GM06990 (cell line): ENCODE data around the gene CAMTA1.

Source experiments
- DNase-seq: peaks from one replicate; pipeline ENCODE4 v3.0.0-alpha.2; 2011; ENCODE audit not compliant: insufficient read length; ENCODE audit errors: extremely low read depth
- H3K27me3 ChIP-seq: replicated peaks from 2 replicates; pipeline ENCODE4 v1.6.0; 2011; ENCODE audit warnings: low read length; ENCODE audit not compliant: control insufficient read depth, insufficient read depth
- H3K36me3 ChIP-seq: 2 replicates; pipeline ENCODE4 v1.5.1; 2011; ENCODE audit warnings: low read length; ENCODE audit not compliant: control insufficient read depth, insufficient read depth
- H3K4me3 ChIP-seq: replicated peaks from 2 replicates; pipeline ENCODE4 v1.5.1; 2011; ENCODE audit warnings: low read depth, mild to moderate bottlenecking, control low read depth, low read length
- TF ChIP-seq, protein P1 (sequence below): IDR thresholded peaks from 2 replicates; pipeline ENCODE4 v1.5.1; 2011; ENCODE audit warnings: low read length, control low read depth, mild to moderate bottlenecking, inconsistent platforms; ENCODE audit not compliant: insufficient read depth, poor library complexity, severe bottlenecking

The CAMTA1 gene

DNA sequence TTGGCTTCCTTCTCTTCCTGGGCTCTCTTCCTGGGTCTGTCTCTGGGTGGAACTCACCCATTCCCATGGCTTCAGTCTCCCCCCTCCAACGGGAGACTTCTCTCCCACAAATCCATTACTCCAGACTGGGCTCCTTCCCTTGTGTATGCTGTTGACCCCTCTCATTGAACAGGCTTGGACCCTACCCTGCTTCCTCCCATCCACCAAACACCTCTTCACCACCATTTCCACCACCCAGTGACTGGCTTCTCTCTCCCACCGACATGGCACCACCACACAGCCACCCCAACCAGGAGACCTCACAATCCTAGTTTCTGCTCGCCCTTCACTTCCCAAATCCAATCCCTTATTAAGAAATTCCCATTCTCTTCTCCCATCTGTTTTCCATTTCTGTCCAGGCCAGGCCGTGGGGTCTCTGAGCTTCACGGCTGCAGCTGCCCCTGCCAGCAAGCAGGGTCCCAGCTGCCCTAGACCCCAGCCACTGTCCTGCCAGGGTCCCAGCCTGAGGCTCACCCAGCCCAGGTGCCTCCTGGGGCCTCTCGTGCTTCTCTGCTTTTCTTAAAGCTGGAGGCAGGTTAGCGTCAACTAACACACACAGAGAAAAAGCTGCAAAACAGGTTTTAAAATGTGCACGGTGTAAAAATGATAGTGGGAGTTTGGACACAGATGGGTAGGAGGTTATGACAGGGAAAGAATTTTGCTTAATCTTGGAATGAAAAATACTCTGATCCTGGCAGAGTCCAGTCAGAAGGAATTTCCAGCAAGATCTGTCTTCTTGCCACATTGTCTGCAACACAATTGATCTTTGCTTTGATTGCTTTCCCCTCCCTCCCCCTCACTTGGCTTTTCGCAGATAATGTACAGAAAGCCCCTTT, 602.0 kb downstream of the CAMTA1 start:
- TF ChIP-seq, protein P1, sequence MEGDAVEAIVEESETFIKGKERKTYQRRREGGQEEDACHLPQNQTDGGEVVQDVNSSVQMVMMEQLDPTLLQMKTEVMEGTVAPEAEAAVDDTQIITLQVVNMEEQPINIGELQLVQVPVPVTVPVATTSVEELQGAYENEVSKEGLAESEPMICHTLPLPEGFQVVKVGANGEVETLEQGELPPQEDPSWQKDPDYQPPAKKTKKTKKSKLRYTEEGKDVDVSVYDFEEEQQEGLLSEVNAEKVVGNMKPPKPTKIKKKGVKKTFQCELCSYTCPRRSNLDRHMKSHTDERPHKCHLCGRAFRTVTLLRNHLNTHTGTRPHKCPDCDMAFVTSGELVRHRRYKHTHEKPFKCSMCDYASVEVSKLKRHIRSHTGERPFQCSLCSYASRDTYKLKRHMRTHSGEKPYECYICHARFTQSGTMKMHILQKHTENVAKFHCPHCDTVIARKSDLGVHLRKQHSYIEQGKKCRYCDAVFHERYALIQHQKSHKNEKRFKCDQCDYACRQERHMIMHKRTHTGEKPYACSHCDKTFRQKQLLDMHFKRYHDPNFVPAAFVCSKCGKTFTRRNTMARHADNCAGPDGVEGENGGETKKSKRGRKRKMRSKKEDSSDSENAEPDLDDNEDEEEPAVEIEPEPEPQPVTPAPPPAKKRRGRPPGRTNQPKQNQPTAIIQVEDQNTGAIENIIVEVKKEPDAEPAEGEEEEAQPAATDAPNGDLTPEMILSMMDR, result no peak
- Histone ChIP-seq H3K4me3 (no peak overlapping the region), H3K27me3 (no peaks in the 10 kb centered on the region), H3K36me3 (no peaks in the 10 kb centered on the region)
- DNase-seq, result no peak

DNA sequence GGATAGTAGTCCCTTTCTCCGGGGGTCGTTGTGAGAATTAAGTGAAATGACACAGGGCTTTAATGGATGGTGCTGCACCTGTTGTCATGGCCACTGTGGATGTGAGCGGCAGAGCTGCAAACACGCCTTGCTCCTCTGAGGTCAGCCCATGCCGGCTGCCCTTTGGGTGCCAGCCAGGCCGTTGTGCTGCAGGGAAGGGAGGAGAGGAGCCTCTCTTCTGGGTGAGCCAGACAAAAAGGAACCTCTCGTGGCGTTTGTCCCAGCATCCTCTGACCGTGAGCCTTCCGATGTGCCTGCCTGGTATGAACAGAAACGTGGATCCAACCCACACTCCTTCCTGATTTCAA, 602.9 kb downstream of the CAMTA1 start:
- no peak for DNase-seq
- no peak overlapping the region for H3K4me3 ChIP-seq
- no peaks in the 10 kb centered on the region for H3K27me3 ChIP-seq
- TF ChIP-seq, protein P1, result no peak
- no peaks in the 10 kb centered on the region for H3K36me3 ChIP-seq

DNA sequence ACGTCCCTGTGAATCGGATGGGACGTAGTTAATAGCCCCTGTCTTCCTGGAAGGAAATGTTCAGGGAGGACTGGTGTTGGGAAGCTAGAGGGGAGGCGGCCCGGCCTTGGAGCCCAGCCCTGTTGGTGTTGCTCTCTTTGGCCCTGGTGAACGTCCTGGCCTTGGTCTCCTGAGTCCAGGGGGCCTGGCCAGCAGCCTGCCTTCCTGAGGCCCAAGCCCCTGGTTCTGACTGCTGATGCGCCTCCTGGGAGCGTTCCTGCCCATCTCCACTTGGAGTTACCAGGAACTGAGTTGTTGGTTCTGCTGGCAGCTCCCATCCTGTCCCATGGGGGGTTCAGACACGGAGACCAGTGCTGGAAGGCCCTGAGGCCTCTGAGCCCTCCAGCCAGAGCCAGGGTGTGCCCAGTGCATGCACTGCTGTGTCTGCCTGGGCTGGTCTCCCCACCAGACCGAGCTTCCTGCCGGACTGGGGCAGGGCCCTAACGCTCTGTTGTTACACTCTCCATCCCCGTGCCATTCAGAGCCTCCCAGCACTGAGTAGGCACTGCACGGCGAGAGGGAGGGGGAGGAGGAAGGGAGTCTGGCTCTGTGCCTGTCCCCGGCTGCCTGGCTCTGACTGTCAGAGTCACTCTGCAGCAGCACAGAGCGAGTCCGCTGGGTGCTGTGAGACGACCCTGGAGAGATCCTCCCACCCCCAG, 603.4 kb downstream of the CAMTA1 start:
- H3K27me3 ChIP-seq, result no peaks in the 10 kb centered on the region
- no peaks in the 10 kb centered on the region for H3K36me3 ChIP-seq
- TF ChIP-seq, protein P1, result no peak
- no peak overlapping the region for H3K4me3 ChIP-seq
- no peak for DNase-seq

DNA sequence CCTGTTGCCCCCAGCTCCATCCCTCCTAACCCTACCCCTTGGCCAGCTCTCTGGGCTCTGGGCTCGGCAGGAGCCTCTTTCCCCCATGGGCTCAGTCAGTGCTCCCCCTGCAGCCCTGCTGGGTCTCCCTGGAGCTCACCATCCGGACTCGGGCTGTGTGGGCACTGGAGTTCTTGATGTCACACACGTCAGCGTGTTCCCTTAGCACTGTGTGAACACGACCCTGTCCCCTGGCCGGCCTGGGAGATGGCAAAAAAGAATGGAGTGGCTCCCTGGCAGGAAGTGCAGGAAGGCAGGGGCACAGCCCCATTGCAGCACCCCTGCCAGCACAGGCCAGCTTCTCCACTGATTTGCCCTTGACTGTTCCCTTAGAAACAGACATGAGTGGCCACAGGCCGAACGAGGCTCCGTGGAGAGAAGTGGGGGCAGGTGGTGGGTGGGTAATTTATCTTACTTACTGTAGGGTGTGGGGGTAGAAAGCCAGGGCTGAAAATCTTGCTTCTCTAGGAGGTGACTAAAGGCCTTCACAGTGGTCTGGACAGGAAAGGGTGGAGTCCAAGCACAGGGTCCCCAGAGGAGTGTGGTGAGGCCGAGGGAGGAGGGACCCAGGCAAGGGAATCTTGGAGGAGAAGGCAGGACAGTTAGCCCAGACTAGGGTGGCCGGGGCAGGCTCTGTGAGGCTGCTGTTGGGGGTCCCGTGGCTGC, 604.1 kb downstream of the CAMTA1 start:
- H3K27me3 ChIP-seq, result no peaks in the 10 kb centered on the region
- no peak overlapping the region for H3K4me3 ChIP-seq
- TF ChIP-seq, protein P1, result no peak
- no peak for DNase-seq
- H3K36me3 ChIP-seq, result no peaks in the 10 kb centered on the region

DNA sequence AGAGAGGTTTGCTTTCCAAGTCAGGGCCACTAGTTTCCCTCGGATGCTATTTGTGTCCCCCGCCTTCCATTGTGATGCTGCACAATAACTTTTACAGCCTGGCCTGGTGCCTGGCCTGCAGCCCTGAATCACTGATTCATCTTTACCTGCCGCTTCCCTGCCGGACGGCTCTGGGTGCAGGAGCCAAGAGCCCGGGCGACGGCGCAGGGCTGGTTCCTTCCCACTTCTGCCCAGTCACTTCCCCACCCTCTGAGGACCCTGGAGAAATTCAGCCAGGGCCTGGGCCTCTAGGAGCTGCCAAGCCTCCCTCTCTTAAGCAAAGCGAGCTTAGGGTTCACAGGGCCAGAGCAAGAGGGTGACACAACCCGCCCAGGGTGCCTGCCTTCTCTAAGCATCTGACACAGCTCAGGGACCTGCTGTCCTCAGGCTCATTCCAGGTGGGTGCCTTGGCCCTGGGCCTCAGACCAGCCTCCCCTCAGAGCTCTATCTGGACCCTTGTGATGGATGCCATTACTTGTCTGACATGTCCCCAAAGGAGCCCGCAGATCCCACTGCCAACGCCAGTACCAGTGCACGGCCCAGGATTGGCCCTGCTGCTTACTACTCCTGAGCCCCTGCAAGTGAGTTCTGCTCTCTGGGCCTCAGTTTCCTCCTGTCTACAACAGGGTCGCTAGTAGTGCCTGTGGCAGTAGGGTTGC, 604.8 kb downstream of the CAMTA1 start:
- DNase-seq, result no peak
- TF ChIP-seq, protein P1, result no peak
- H3K4me3 ChIP-seq, result no peak overlapping the region
- H3K27me3 ChIP-seq, result no peaks in the 10 kb centered on the region
- H3K36me3 ChIP-seq, result no peaks in the 10 kb centered on the region
